ENCODE results near the gene GPX2.
A peak's percentile ranks its signal among the peaks of the same experiment; 100 is the strongest.

Gene GPX2

DNA sequence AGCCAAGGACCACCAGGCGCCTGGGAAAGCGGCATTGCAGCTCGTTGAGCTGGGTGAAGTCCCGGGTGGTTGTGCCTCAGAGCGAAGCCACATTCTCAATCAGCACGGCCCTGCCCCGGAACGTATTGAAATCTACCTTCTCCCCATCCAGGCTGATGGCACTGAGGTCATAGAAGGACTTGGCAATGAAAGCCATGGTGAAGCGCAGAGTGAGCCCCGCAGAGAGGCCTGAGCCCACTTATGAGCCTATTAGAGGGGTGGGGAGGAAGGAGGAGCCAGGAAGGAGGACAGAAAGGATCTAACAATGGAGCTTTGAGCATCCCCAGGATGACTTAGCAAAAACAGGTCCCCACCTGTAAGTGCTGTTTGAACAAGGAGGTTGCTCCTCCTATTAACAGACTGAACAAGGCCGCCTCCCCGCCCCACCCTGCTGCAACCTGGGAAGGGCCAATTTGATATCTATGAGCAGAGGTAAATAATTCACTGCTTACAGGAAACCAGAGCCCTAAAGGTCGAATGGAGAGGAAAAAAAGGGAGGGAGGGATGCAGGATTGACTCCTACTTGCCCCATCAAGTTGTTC, at the start of gene GPX2:
TSS of gene GPX2 (minus strand) at position 215 of the 581 bp plus-strand sequence. CDS start at position 196, 19 bp downstream.
- DNase-seq, result no peak

DNA sequence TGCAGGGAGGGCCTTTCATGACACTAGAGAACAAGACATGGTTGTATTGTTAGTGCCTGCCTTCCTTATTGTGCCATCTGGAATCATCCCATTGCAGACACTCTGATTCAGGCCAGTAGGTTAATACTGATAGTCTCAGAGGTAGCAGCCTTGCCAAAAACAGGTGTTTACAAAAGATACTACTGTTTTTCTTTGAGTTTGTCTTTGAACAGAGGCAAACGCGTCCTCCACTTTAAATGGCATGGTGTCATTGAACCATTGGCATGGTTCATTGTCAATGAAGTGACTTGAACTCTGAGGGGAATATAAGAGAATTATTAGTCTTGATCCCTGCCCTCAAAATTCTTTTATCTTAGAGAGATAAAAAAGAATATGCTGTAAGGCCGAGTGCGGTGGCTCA, 48.4 kb upstream of the GPX2 start:
- no peak for DNase-seq

DNA sequence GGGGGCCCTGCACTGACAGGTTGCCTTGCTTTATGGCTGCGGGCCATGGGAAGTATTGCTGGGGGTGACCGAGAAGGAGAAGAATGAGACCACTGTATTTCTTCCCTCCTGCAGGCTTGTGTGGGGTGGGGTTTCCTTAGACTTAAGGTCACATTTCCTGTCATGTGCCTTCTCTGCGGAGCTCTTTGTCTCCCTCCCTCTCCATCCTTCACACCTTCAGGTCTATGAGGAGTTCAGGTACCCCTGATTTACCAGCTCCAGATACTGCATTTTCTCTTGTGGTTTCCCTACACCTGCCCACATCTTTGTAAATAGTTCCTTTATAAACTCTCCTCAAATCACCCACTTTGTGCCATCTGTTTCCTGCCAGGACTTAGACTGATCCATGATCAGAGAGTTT, 47.8 kb upstream of the GPX2 start:
- no peak for DNase-seq

DNA sequence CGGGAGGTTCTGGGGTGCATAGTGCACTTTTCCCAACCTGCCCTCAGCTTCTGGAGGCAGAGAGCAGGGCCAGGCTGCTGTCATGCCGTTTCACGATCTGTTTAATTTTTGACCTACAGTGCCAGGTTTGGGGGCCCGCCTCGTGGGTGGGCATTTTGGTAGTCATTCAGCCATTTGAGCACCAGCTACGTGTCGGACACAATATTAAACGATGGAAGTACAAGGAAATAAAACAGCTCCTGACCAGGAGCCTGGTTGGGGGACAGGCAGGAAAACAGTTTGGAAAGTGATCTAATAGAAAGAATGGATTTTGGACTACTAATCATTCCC, 44.9 kb upstream of the GPX2 start:
- no peak for DNase-seq

GRCh38 chr14:64986648-64987437, 44.3 kb upstream of the GPX2 start, which contains the start of gene FNTB:
Gene FNTB, plus strand, starts transcription at chr14:64986895. Its CDS starts 59 bp downstream, at chr14:64986954.
- DNase-seq, result peak; percentile 93

DNA sequence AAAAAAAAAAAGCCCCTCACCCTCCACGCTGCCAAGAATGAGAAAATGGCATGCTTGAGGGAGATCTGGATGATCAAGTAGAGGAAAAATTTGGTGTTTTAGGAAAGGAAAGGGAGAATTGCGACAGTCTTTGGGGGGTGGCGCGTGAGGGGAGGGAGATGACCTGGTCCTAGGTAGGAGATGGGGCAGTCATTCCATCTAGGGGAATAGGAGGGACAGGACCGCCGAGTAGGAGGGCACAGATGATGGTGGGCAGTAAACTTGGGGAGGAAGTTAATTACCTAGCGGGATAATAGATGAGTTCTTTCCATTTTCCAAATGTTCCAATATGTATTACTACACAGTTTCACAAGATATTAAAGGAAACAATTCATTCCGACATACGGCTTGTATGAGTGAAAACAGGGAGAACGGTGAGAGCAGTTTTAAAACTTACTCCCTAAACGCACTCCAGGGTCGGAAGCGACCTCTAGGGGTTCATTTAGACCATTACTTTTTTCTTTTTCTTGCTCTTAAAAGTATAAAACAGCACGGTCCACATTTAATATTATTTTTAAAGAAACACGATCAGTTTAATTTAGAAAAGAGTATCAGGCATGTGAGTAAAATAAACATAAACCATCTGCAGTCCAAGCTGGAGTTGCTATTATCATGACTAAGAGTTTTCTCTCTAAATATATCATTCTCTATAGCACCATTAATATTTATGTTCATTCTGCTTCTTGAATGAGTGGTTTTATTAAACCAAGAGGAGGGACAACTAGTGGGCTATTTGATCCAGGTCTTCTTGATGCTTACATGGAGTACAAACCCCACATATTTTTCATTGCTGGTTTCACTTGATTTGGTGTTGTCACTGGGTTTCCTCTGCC, 41.1 kb upstream of the GPX2 start:
- DNase-seq, result no peak

DNA sequence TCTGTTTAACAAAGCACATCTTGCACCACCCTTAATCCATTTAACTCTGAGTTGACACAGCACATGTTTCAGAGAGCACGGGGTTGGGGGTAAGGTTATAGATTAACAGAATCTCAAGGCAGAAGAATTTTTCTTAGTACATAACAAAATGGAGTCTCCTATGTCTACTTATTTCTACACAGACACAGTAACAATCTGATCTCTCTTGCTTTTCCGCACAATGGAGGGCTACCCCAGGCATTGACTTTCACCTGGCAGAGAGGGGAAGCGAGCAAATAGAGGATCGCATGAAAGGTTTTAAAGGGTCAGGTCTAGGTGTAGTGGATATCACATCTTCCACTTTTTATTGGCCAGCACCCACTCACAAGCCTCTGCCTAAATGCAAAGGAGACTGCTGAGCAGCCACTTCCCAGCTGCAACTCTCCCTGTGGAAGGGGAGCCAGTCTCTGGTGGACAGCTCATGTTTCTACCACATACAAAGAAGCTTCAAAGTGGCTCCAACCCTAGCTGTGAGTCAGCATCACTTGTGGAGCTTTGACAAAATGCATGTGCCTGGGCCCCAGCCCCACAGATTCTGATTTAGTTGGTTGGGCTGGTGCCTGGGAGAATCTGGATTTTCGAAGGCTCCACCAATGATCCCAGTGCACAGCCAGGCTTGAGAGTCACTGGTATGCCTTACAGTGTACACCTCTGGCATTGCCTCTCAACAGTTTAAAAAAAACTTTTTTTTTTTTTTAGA, 37.0 kb upstream of the GPX2 start:
- no peak for DNase-seq

GRCh38 chr14:64974563-64974962, 32.0 kb upstream of the GPX2 start:
- no peak for DNase-seq

GRCh38 chr14:64973826-64974225, 31.3 kb upstream of the GPX2 start:
- DNase-seq, result no peak

GRCh38 chr14:64973026-64973442, 30.5 kb upstream of the GPX2 start:
- no peak for DNase-seq

GRCh38 chr14:64971943-64972791, 29.6 kb upstream of the GPX2 start, which contains the start of gene RAB15:
Gene RAB15, minus strand, starts transcription at chr14:64972336. Its CDS starts 260 bp downstream, at chr14:64972076.
- DNase-seq, result peak; percentile 16

- no peak for DNase-seq
These were observed 29.0 kb upstream of the GPX2 start for GRCh38 chr14:64971491-64971942.

DNA sequence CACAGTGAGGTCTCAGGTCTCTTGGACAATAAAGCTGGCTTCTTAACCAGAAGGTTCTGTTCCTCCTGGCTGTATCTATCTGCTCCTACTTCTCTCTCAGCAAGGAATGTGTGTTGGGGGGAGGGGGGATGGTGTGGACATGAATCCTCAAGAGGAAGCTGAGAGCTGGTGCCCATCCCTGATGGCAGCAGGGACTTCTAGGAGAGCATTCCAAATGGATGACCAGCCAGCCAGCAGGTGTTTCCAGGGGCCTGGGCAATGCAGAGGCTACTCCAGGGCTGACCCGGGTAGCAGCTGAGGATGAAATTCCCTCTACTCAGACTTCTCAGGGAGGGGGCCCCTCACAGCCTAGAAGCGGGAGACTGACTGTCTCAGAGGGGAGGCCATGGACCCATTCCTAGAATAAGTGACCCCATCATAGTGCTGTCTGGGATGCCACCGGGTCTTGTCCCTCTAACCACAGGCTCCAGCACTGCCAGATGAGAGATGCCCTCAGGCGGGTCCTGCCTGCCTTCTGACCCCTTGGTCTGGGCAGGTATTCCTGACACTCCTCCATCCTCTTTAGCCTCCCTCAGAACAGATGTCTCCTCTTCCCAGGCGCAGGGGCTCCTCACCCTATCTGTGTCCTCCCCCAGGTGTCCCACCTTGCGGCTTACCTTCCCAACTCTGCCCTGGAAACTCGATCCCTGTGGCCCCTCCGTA, 28.4 kb upstream of the GPX2 start:
- no peak for DNase-seq

DNA sequence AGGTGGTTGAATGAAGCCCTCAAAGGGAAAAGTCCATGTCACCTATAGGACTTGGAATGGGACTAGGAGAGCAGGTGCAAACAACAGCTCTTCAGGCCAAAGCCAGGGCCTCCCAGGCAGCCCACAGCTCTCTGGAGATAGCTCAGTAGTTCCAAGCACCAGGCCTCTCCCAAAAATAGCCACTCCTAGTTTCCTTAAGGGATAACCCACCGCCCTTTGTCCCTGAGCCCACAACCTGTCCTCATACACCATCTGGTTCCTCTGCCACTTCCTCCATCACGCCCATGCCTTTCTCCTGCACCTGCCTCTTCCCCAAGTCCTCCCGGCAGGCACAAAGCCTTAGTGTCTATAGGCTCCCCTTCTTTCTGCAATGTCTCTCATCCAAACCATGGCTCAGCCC, 27.5 kb upstream of the GPX2 start:
- no peak for DNase-seq

DNA sequence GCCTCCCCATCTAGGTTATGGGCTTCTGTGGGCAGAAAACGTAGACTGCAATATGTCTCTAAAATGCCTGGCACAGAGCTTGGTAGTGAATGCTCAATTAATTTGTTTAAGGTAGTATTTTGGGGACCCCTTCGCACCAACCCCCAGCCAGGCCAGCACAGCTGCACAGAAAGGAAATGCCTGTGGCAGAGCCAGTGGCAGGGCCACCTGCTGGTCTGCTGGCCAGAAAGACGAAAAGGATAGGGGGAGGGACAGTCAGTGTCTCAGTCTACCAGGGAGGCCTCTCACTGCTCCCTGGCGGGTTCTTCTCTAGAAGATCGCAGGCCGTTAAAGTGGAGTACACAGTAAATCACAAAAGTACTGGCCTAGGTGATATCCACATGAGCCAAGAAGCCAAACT, 26.1 kb upstream of the GPX2 start:
- DNase-seq, result no peak

DNA sequence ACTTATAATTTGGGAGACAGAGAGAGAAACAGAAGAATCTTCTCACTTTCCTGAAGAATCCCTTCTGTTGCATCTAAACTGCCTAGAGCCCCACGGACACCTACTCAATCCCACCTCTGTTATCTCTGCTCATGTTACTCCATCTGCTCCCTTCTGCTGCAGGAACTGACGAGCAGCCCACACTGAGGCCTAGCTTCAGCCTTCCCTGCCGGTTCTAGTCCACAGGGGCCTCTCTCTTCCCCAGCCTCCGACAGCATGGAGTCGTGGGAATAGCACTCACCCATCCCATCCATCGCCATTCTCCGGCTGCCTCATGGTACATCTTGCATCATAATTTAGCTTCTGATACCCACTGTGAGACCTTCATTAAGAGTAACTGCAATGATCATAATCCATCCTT, 25.6 kb upstream of the GPX2 start:
- no peak for DNase-seq

DNA sequence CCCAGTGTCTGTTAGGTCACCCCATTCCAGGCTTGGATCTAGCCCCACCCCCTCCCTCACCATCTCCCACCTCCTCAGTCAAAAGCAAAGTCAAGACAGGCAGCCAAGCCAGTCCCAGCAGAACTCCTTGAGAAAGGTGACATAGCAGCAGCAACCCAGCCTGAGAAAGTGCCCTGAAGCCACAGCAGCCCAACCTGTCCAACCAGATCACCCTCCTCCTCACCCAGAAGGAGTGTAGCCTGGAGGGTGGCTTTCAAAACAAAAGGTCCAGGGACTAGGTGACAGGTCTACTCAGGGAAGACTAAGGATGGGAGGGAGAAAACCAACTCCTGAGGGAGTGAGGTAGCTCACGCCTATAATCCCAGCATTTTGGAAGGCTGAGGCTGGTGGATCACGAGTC, 24.4 kb upstream of the GPX2 start:
- DNase-seq, result no peak

DNA sequence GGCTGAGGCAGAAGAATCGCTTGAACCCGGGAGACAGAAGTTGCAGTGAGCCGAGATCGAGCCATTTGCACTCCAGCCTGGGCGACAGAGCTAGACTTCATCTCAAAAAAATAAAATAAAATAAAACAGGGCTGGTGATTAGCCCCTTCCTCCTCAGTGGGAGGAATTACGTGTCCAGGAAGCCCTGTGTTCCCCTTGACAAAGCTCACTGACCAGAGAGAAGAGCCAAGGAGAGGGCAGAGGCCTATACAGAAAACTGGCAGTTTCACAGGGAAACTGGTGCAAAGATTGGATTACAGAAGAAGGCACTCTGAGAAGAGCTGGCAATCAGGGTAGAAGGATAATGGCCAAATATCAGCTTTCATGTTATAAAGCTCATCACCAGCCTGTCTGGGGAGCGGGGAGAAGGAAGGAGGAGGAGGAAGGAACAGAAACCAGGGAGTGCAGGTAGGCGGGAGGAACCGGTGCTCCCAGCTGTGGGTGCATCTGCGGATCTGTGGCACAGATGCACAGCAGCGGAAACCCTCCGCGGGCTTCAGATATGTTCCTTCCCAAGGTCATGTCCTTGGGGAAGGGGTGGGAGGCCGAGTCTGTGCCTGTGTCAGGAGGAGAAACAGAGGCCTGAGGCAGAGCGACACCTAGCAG, 22.9 kb upstream of the GPX2 start:
- DNase-seq, result no peak

DNA sequence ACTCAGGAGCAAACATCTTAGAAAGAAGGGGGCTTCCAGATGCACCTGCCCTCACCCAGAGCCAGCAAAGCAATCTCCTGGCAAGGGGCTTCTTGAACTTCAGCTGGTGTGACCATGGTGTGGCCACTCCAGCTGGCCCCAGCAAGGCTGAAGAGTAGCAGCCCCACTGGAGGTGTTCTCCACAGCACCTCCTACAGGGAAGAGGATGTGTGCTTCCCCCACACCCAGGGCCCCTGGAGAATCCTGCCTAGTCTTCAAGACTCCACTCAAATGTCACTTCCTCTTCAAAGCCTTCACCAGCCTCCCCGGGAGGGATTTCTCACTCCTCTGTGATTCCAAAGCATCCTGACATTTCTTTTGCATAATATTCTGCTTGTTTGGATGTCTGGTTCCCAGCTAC, 21.1 kb upstream of the GPX2 start:
- DNase-seq, result no peak

- no peak for DNase-seq
These were observed 18.3 kb upstream of the GPX2 start for GRCh38 chr14:64960762-64961276.

Measured in stimulated activated CD4-positive, alpha-beta T cell treated with anti-CD3 and anti-CD28 coated beads, Interleukin-1b, Interleukin-23, amount 100 ng/mL, for 48 hours (primary cell).